Measurements from ENCODE around the gene TMA7. TPM values are rescaled to one million over a fixed set of nuclear protein-coding genes. Genes with fewer than 3 reads are reported as not detected.

Gene TMA7
- total and polyA plus RNA-seq, 9 of the 15 experiments (the other 6 are each of a cell fraction or from before 2014, with no cell fraction given): 209 to 1,003 (median 486) TPM

GRCh38 chr3:48472923-48473616 is 33.0 kb downstream of the TMA7 start (continued):
- TF ChIP-seq, protein P1, sequence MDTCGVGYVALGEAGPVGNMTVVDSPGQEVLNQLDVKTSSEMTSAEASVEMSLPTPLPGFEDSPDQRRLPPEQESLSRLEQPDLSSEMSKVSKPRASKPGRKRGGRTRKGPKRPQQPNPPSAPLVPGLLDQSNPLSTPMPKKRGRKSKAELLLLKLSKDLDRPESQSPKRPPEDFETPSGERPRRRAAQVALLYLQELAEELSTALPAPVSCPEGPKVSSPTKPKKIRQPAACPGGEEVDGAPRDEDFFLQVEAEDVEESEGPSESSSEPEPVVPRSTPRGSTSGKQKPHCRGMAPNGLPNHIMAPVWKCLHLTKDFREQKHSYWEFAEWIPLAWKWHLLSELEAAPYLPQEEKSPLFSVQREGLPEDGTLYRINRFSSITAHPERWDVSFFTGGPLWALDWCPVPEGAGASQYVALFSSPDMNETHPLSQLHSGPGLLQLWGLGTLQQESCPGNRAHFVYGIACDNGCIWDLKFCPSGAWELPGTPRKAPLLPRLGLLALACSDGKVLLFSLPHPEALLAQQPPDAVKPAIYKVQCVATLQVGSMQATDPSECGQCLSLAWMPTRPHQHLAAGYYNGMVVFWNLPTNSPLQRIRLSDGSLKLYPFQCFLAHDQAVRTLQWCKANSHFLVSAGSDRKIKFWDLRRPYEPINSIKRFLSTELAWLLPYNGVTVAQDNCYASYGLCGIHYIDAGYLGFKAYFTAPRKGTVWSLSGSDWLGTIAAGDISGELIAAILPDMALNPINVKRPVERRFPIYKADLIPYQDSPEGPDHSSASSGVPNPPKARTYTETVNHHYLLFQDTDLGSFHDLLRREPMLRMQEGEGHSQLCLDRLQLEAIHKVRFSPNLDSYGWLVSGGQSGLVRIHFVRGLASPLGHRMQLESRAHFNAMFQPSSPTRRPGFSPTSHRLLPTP (IDR thresholded peaks at IDR 0.05; ENCODE audit: borderline replicate concordance, extremely low read depth, insufficient read length): no peak
- TF ChIP-seq SIN3A (IDR thresholded peaks at IDR 0.05; ENCODE audit: borderline replicate concordance in 2 of 2, control insufficient read depth in 1 of 2, low read depth in 2 of 2, low read length in 2 of 2): 0 out of 4 replicates have a peak, but pooled peaks of 1 of the 2 experiments have one; percentile 68
- no peak for TF ChIP-seq TCF7L2 (IDR thresholded peaks at IDR 0.05; ENCODE audit: low read depth, low read length)
- no peak for TF ChIP-seq NFYB (IDR thresholded peaks at IDR 0.05; ENCODE audit: extremely low read depth, insufficient read length)
- no peak for TF ChIP-seq HDAC3 (IDR thresholded peaks at IDR 0.05; ENCODE audit: borderline replicate concordance, partially characterized antibody)
- no peak for TF ChIP-seq KAT7 (CRISPR knock-in tag; IDR thresholded peaks at IDR 0.05; ENCODE audit: borderline replicate concordance)
- no peak for TF ChIP-seq HIVEP1 (CRISPR knock-in tag; IDR thresholded peaks at IDR 0.05)
- no peak for TF ChIP-seq BCOR (IDR thresholded peaks at IDR 0.05)
- TF ChIP-seq ZBTB49 (CRISPR knock-in tag; IDR thresholded peaks at IDR 0.05; ENCODE audit: borderline replicate concordance): no peak
- TF ChIP-seq, protein P2, sequence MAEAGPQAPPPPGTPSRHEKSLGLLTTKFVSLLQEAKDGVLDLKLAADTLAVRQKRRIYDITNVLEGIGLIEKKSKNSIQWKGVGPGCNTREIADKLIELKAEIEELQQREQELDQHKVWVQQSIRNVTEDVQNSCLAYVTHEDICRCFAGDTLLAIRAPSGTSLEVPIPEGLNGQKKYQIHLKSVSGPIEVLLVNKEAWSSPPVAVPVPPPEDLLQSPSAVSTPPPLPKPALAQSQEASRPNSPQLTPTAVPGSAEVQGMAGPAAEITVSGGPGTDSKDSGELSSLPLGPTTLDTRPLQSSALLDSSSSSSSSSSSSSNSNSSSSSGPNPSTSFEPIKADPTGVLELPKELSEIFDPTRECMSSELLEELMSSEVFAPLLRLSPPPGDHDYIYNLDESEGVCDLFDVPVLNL (CRISPR knock-in tag; IDR thresholded peaks at IDR 0.05; ENCODE audit: low read depth): no peak
- TF ChIP-seq ZBTB8A (IDR thresholded peaks at IDR 0.05; ENCODE audit: partially characterized antibody): no peak
- peak; percentile 42; the same call in 1 of the 2 replicates for TF ChIP-seq ZEB2 (IDR thresholded peaks at IDR 0.05)
- TF ChIP-seq DDX20 (tag; IDR thresholded peaks at IDR 0.05; ENCODE audit: low read depth): no peak
- no peak for TF ChIP-seq CBX2 (IDR thresholded peaks at IDR 0.05; ENCODE audit: insufficient read depth, low read length, poor library complexity, severe bottlenecking)

Data from K562 (cell line).